T-helper 9 cell (primary cell): ENCODE measurements around the gene RRAS2.
"Not testable (repeated sequence)": the region's sequence is repeated elsewhere in the genome, so short reads cannot be mapped to it uniquely, and the experiment has no call there.

Experiments
- DNase-seq: peaks from one replicate; pipeline ENCODE4 v3.0.0-alpha.2; 2020

The RRAS2 gene

DNA sequence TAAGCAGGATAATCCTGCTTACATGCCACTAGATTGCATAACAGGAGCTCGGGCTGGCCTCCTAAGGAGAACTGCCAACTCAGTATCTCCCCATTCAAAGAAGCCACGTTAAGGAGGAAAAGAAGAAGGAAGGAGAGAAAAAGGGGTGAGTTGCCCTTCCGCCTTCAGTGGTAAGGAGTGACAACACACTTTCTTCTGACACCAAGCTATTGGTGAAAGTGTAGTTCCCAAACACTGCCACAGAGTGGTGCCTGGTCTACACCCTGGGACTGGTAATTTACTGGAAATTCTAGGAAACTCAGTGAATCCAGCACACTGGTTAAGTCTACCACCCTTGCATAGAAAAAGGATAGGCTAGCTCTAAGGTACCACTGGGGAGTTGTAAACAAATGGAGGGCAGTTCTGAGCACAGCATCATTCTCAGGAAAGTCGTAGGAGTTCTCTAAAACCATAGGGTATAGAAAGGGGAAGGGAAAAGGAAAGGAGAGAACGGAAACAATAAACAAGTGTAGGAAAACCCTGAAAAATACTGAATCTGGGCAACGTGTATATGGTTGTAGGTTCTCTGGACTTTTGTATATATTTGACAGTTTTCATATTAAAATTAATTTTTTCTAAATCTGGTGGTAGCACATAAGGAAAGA lies 58.2 kb downstream of the RRAS2 start:
- peak; percentile 17 for DNase-seq

DNA sequence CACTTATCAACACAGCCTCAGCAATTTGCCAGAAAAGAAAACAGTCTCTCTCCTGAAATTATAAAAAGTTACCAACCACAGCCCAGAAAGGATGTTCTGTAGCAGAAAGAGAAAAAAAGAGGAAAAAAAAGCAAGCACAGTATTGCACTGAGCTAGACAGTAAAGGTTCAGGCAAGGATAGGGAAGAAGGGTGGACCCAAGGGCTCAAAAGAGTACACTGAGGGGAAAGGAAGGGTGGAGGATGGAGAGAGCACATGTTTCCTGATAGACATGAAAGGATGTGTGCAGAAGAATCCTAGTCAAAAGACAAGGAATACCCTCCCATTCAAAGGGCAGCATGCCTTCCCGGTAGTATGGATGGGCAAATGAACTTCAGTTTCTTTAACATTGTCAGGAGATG lies 59.1 kb downstream of the RRAS2 start:
- no peak for DNase-seq

DNA sequence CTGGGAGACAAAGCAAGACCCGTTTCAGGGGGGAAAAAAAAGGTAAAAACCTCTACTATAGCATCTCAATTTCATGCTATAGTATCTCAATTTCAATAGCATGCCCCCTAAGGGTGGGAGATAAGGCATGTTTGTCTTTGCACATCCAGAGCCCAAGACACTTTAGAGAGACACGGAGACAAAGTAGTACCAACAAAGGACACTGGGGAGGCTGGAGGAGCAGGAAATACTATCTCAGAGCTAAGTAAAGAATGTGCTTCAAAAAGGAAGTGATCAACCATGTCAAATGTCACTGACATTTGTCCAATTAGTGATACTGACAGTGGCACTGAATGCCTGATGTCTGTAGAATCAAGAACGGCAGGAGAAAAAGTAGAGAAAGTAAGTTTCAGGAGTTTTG lies 68.6 kb downstream of the RRAS2 start:
- DNase-seq, result no peak

DNA sequence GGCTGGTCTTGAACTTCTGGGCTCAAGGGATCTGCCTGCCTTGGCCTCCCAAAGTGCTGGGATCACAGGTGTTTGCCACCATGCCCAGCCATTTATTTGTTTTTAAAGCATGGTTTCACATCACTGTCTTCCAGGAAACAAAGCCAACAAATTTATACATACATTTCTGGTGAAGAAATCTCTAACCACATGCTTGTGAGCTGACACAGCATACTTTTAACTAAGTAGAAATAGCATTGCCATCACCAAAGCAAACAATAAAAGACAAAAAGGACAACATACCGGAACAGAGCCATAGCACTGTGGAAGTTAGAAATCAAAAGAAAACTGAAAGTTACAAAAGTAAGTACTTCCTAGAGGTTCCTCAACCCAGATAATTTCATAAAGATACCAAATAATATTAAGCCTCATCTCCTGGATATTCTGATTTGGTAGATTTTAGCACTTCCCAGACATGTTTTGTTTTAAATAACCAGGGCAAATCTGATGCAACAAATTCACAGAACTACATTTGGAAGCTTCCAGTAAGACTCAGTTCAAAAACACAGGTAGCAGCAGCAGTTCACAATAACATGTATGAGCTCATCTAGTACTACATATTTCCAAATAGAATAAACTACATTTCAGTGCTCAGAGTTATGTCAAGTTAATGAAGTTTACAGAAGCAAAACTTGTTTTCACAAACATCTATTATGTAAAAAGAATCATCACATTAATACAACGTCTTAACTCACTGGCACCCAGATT lies 70.6 kb downstream of the RRAS2 start:
- no peak for DNase-seq

DNA sequence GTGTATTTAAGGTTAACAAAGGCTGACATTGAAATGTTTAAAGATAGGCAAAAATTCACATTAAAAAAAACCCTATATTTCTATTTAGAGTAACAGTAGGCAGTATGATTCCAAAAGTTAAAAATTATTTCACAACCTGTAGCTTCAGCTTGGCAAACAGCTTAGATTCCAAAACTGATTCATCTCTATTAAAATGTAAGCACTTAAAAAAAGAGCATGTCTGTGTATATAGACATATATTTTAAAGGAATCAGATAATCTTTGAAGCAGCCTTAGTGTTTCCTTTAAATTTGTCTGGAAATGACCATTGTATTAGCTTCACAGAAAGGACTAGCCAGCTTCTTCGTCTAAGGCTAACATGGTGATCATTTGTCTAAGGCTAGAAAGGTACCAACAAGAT lies 80.1 kb downstream of the RRAS2 start:
- DNase-seq, result not testable (repeated sequence)

DNA sequence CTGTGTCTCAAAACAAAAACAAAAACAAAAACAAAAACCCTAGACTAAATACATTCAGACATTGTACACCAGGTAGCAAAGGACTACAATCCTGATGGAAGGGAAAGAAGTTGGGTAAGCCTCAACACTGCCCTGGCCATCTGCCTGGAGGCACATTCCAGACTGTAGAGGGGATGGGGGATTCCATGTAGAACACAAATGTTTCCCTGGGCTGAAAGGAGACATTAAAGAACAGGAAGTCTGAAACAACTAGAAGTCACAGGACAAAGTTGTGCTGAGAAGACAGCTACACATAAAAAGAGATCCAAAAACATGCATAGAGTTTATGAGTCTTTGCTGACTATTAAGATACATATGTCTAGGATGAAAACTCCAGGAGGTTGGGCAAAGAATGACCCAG lies 83.9 kb downstream of the RRAS2 start:
- no peak for DNase-seq

DNA sequence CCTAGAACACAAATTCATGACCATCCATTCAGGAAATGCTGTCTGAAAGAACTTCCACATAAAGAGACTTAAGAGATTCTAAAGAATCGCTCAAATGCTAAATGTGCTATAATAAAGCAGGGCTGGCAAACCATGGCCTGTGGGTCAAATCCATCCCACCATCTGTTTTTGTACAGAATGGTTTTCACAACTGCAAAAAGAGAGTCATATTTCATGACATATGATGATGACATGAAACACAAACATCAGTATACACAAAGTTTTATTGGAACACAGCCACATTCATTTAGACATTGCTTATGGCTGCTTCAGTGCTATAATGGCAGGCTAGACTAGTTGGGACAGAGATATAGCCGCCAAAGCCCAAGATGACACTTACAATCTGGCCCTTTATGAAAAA lies 85.1 kb downstream of the RRAS2 start:
- no peak for DNase-seq

DNA sequence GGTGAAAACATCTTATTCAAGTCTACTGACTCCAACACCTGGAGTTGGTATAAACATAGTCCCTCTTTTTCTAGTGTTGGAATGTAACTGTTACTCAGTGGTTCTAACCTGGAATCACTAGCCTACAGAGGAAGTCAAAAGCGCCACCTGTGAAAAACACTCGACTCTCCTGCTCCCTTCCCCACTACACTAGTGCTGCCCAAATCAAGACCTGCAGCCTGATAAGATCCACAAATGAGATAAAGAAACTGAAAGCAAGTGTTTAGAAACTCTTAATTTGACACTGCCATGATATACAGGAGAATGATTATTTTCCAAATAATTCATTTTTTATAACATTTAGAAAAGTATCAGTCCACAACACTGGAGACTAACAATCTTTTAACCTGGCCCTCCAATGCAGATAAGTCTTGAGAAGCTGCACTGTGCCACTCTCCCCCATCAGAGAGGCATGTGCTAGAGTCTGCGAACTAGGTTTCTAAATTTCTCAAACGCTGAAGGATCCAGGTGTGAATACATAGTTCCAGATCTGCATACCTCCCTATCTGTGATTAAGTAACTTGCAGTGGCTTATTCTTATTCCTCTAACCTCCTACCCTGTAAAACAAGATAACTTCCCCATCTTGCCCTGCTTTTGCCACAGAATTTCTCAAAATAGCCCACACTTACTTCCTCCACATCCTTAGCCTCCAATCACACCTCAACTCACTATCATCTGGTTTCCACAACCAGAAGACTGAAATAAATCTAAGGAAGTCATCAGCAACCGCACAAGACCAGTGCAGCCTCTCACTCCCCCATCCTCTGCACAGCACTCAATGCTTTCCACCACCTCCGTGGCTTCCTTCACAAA lies 88.1 kb downstream of the RRAS2 start:
- no peak for DNase-seq

DNA sequence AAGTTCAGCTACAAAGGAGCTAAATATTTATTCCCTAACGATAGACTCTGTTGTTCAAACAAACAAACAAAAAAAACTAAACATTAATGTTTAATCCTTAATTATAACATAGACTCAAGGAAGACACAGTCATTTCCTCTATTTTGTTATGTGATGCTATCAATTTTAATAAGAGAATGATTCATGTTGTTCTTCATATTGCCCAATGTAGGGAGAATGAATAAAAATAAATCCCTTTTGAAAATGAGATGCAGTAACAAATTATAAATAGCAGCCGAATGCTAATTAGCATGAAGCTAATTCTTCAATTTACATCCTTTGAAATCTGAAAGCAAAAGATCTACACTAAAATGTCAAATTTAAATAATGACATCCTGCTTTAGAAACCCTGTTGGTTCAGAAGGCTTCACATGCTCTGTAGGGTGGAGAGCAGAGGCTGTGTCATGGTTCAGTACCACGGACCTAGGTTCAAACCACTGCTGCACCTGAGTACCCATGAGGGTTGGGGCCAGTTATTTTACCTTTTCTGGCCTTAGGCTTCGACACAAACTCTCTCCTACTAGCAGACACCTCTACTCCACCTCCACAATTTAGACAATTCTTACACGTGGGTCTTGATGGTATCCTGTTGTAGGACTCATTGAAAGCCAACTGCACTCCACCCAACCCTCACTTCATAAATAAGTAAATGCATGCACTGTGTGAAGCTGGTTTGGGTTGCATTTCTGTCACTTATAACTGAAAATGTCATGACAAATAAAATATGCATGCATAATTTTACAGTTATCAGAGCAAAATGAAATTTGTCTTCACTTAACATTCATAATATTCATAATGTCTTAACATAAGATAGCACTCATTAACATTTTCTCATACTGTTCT lies 89.0 kb downstream of the RRAS2 start:
- DNase-seq, result no peak

DNA sequence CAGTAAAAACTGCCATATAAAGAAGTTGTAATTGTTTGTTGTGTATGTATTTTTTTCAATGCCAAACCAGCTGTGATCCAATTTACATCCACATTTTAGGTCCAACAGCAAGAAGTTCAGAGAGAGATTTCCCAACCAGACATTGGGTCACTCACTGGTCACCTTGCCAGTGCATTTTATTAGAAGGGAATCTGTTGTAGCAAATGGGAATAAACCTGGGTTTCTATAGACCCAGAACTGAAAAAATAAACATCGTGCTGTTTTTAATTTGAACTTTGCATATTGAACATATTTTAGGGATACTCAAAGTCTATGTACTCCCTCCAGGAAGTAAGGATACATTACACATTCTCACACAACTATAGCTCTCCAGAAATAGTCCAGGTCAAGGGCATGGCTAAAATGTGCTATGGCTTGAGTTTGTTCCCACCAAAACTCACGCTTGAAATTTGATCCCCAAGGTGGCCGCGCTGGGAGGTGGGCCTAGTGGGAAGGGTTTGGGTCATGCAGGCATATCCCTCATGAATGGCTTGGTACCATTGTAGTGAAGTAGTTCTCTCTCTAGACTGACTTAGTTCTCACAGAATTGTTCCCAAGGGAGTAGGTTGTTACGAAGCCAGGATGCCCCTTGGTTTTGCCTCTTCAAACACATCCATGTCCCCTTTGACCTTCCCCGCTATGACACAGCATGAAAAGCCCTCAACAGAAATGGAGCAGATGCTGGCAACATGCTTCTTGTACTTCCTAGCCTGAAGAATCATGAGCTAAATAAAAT lies 90.9 kb downstream of the RRAS2 start:
- no peak for DNase-seq

DNA sequence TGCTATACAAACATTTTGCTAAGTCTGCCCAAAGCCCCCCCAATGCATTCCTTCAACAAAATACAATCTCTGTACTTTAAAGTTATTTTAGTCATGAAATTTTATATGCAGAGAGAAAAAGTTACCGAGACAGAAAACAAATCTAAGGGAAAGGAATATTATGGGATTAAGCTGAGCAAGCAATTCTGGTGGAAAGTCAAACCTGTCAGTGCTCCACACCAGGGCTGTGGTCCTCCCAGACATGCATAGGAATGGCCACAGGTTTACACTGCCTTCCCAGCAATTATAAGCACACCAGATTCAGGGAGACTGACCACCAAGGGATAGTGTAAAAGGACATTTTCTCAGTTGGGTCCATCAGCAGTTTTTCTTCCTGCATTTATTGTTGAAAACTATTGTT lies 92.4 kb downstream of the RRAS2 start:
- no peak for DNase-seq

DNA sequence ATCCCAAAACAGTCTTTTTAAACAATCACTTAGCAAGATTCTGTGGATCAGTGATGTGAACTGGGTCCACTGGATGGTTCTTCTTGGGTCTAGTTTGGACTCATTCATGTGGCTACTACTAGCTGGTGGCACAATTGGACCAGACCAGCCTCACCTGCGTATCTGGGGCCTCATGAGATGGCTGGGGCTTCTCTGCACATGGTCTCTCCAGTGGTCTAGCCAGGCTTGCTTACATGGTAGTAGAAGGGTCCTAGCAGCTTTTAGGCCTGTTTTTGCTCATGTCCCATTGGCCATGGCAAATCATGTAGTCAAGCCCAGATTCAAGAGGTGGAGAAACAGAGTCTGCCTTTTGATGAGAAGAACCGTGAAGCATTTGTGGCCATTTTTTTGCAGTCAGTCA lies 94.0 kb downstream of the RRAS2 start:
- DNase-seq, result no peak

DNA sequence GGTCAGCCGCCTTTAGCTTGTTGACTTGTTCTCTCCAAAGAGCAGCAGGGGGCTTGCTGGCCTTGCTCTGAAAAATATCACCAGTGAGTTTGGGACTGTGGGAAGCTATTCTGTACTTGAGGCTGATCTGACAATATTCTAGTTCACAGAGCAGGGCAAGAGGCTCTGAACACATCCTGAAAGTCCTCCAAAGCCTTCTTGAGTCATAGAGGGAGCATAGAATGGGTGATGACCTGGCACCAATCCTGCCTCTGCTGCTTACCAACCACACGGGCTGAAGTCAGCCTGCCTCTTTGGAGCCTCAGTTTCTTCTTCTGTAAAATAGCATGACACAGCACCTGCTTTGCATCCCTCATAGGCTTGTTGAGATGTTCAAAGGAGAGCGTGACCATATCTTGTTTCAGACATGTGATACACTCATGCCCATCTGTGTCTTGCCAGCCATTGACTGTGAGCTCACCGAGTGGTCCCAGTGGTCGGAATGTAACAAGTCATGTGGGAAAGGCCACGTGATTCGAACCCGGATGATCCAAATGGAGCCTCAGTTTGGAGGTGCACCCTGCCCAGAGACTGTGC lies 96.6 kb downstream of the RRAS2 start:
- DNase-seq, result no peak

DNA sequence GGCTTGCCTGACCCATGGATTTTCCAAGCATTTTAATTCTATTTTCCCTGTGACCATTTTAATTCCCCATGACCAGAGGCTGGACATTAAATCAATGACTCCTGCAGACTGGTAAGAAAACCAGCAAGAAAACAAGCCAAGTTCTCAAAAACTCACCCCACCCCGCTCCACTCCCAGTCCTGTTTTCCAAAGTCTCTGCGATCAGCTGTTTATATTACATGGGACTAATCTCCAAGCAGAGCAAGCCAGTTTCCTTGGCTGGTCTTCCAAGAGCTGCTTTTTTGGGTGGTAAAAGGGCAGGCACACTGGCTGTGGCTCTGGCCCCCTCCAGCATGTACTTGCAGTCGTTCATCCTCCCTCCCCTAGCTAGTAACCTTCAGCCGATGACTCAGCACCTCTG lies 97.9 kb downstream of the RRAS2 start:
- no peak for DNase-seq

DNA sequence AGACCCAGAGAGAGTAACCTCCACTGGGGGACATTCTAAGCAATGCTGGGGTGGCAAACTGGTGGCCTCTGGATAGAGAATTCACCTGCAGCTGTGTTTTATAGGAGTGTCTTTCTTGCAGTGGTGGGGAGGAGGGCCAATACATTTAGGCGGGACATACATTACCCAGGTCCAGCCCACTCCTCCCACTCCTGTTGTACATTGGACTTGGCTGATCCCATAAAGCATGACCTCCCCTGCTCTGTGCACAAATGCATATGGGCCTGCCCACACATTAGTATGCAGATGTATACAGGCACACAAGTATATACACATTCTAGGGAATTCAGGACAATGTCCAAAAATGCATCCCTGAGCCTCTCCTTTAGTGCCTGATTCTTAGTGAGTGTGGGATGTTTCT lies 99.1 kb downstream of the RRAS2 start:
- no peak for DNase-seq

DNA sequence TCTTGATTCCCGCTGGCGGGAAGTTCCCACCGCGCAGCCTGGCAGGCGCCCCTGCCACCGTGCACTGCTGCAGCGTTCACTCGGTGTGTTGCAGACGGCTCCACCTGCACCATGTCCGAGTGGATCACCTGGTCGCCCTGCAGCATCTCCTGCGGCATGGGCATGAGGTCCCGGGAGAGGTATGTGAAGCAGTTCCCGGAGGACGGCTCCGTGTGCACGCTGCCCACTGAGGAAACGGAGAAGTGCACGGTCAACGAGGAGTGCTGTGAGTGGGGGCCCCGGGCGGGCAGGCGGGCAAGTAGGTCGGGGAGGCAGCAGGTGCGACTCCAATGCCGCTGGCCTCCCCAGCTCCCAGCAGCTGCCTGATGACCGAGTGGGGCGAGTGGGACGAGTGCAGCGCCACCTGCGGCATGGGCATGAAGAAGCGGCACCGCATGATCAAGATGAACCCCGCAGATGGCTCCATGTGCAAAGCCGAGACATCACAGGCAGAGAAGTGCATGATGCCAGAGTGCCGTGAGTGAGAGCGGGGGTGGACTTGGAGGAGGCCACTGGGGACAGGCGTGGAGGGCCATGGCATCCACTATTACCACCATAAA lies 99.7 kb downstream of the RRAS2 start:
- DNase-seq, result no peak

DNA sequence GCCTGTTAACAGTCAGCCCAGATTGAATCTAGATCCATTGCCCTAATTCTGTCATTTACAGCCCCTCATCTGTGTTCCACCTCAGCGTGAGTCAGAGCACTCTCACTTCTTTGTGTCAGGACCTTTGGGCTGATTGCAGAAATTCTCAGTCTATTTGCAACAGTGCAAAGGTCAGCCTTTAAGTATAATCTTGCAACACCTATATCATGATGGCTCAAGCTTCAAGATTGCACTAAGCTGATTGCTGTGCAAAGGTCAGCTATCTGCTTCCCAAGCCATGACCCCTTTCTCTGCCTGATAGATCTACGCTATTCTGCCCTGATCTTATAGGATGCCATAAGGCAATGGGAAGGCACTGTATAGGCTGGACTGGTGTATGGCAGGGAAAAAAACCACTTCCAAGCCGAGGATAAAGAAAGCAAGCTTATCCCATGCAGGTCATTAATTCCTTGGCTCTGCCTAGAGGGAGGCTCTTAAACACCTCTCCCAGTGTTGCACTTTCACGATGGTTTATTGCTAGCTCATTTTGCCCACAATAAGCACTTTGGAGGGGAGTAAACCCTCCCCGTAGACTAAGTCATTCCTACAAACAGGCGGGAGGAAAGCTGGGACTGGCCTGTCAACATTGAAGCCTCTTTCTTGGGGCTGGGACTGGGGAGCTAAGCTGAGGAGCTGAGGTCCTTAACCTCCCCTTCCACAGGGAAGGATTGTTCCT lies 100.6 kb downstream of the RRAS2 start:
- DNase-seq, result no peak

DNA sequence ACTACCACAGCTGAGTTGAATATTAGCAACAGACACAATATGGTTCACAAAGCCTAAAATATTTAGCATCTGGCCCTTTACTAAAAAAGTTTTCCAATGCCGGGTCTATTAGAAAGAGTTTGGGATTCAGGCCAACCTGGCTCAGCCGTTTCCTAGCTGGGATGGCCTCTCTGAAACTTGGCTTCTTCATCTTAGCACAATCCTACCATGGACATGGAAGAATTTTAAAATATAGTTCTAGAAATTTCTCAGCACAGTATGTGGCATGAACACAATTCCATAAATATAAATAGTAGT lies 103.8 kb downstream of the RRAS2 start:
- DNase-seq, result no peak

DNA sequence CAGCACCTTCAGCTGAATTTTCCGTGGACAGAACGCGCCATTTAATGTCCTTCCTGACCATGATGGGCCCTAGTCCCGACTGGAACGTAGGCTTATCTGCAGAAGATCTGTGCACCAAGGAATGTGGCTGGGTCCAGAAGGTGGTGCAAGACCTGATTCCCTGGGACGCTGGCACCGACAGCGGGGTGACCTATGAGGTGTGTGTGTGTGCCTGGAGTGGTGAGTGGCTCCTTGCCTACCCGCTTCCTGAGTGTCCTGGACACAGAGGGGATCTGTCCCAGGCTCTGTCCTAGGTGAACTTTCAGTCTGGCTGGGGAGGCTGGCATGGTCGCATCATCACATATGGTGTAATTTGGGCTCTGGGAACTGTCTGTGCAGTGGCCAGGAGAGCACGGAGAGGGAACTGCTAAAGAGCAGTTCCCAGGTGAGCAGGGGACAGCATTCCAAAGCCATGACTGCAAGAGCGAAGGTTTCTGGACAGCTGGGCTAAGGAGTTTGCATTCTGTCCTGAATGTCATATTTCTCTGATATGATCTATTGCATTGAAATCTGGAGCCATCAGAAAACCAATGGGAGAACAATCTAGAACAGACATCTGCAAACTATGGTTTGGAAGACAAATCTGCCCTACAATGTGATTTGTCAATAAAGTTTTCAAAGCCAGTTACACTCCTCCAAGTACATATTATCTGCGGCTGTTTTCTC lies 104.3 kb downstream of the RRAS2 start:
- no peak for DNase-seq

DNA sequence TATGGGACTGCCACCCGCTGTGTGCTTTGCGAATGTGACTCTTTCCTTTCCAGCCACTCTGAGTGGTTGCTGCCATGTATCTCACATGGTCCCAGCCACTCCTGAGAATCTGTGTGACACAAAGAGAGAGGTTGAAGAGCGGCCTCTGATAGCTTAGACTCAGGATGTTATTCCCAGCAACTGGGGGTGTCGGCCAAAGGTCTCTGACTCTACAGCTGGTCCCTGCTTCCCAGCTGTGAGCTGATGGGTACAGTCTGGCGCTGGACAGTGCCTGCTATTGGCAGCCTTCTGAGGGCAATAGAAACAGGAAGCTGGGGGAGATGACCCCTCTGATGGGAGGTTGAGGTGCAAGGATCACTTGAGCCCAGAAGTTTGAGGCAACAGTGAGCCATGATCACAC lies 105.1 kb downstream of the RRAS2 start:
- no peak for DNase-seq
